ACC112 (cell line): ENCODE data around the gene IFNL3.
"Not testable (repeated sequence)": the region's sequence is repeated elsewhere in the genome, so short reads cannot be mapped to it uniquely, and the experiment has no call there.

Source experiments
- H2AFZ ChIP-seq: fragments of 200-600 bp; sonication (generic); one replicate; pipeline ENCODE4 v1.6.0; 2017; ENCODE audit warnings: antibody characterized with exemption, low read length; ENCODE audit not compliant: unreplicated experiment
- H3K27ac ChIP-seq: fragments of 200-600 bp; sonication (generic); 2 replicates; pipeline ENCODE4 v1.5.1; 2014; ENCODE audit warnings: low read depth, mild to moderate bottlenecking, antibody characterized with exemption, low read length, moderate library complexity
- H3K27me3 ChIP-seq: fragments of 200-600 bp; sonication (generic); 2 replicates; pipeline ENCODE4 v1.6.1; 2014; ENCODE audit warnings: mild to moderate bottlenecking, antibody characterized with exemption, low read length, moderate library complexity, mixed read lengths; ENCODE audit not compliant: insufficient read depth
- H3K36me3 ChIP-seq: fragments of 200-600 bp; sonication (generic); 2 replicates; pipeline ENCODE4 v1.6.1; 2016; ENCODE audit warnings: mild to moderate bottlenecking, antibody characterized with exemption, low read length, moderate library complexity, mixed read lengths; ENCODE audit not compliant: insufficient read depth
- H3K4me1 ChIP-seq: fragments of 200-600 bp; sonication (generic); one replicate; pipeline ENCODE4 v1.6.1; 2016; ENCODE audit warnings: low read length, mixed read lengths; ENCODE audit not compliant: insufficient read depth, unreplicated experiment, control insufficient read depth
- H3K4me3 ChIP-seq: fragments of 200-600 bp; sonication (generic); 2 replicates; pipeline ENCODE4 v1.5.1; 2014; ENCODE audit warnings: mild to moderate bottlenecking, low read depth, low read length
- H3K79me2 ChIP-seq: fragments of 200-600 bp; sonication (generic); one replicate; pipeline ENCODE4 v1.6.0; 2016; ENCODE audit warnings: low read length; ENCODE audit not compliant: control insufficient read depth, unreplicated experiment, insufficient read depth

The IFNL3 gene

DNA sequence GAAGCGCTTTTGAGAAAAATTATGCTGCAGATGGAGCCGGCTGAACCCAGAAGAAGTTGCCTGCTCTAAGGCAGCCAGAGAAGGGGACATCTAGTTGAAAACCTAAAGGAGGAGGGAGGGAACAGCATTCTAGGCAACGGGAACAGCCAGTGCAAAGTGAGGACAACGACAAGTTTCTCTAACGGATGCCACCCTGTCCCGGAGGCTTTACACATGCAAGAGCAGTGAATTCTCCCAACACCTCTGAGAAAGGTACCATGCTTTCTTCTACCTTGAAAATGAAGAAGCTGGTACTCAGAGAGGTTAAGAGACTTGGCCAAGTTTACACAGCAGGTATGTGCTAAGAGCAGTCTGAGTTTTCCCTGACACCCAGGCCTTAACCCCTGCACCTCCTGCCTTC lies 5.9 kb downstream of the IFNL3 start:
- H3K36me3 ChIP-seq, result no peaks in the 10 kb centered on the region
- H3K27ac ChIP-seq, result no peak overlapping the region
- no peaks in the 10 kb centered on the region for H3K79me2 ChIP-seq
- no peak overlapping the region for H3K4me3 ChIP-seq
- no peaks in the 10 kb centered on the region for H3K27me3 ChIP-seq
- H2AFZ ChIP-seq, result no peak overlapping the region
- H3K4me1 ChIP-seq, result no peaks in the 10 kb centered on the region

DNA sequence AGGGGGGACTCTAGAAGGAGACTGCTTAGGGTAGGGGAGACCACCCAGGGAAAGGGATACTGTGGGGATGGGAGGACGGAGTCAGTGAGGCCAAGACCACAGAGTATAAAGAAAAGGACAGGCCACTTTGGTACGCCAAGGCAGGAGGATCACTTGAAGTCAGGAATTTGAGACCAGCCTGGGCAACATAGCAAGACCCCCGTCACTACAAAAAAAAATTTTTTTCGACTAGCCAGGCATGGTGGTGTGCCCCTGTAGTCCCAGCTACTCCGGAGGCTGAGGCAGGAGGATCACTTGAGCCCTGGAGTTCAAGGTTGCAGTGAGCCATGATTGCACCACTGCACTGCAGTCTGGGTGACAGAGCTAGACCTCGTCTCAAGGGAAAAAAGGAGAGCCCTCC lies 6.6 kb downstream of the IFNL3 start:
- H2AFZ ChIP-seq, result no peak overlapping the region
- no peak overlapping the region for H3K4me3 ChIP-seq

DNA sequence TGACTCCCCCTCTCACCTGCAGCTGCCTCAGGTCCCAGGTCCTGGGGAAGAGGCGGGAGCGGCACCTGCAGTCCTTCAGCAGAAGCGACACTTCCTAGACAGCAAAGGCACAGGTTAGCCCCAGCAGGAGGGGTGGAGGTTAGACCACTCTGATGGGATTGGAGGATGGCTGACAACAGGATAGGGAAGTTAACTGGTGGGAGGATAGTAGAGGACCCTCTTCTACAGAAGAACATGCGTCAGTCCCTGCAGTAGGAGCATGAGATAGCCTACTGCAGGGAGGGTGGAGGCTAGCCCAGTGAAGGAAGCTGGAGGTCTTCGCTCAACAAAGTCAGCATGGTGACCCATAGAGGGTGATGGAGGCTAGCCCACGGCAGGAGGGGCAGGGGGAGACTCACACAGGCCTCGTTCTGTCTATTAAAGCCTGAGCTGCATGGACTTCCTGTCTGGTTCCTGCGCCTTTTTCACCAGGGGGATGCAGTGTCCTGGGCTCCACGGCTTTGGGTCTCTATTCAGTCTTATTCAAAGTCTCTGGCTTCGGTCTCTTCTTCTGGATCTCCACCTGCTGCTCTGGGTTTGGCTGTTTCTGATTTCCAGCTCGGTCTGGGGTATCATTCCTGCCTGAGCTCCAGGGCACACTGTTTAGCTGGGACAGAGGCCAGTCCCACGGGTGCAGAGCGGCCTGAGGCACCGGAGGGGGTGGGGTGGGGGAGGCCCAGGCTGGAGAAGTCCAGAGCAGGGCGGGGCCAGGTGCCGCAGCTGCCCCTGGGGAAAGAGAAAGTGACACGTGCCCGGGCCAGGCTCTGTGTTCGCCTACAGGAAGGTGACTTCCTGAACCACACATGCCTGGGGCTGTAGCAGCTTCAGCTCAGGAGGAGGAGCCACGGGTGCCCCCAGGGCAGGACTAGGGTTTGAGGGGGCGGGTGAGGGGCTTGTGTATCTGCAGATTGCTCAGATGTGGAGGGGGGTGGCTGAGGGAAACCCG lies 7.3 kb downstream of the IFNL3 start:
- no peaks in the 10 kb centered on the region for H3K4me1 ChIP-seq
- peaks cover 8% of the 10 kb centered on the region; the same call in 1 of the 2 replicates for H3K27me3 ChIP-seq
- no peak overlapping the region; the same call in 1 of the 2 replicates for H3K4me3 ChIP-seq
- no peak overlapping the region for H2AFZ ChIP-seq
- H3K27ac ChIP-seq, result no peak overlapping the region
- no peaks in the 10 kb centered on the region for H3K79me2 ChIP-seq
- H3K36me3 ChIP-seq, result no peaks in the 10 kb centered on the region

More for the DNA sequence above, 6.6 kb downstream of the IFNL3 start:
- no peaks in the 10 kb centered on the region for H3K4me1 ChIP-seq
- H3K27me3 ChIP-seq, result peaks cover 6% of the 10 kb centered on the region; the same call in 1 of the 2 replicates
- no peaks in the 10 kb centered on the region for H3K36me3 ChIP-seq
- no peak overlapping the region for H3K27ac ChIP-seq
- H3K79me2 ChIP-seq, result no peaks in the 10 kb centered on the region

DNA sequence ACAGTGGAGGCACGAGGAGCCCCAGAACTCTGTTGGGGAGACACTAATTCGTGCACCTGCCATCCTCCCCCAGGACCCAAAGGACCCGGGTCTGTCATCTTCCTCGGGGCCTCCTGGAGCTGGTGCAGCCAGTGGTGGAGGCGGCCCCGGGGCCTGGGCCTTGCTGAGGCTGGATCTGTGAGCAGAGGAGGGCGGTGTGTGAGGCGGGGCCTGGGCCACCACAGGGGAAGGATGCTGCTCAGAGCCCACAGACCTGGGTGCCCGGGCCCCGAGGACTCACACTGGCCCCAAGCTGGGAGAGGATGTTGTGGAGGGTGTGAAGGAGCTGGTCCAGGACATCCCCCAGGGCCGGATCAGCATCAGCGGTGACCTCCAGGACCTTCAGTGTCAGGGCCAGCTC lies 8.3 kb downstream of the IFNL3 start:
- Histone ChIP-seq H3K27ac (no peak overlapping the region), H3K4me3 (no peak overlapping the region), H3K36me3 (no peaks in the 10 kb centered on the region), H3K27me3 (peaks cover 8% of the 10 kb centered on the region; the same call in 1 of the 2 replicates), H3K79me2 (no peaks in the 10 kb centered on the region), H2AFZ (no peak overlapping the region), H3K4me1 (no peaks in the 10 kb centered on the region)

DNA sequence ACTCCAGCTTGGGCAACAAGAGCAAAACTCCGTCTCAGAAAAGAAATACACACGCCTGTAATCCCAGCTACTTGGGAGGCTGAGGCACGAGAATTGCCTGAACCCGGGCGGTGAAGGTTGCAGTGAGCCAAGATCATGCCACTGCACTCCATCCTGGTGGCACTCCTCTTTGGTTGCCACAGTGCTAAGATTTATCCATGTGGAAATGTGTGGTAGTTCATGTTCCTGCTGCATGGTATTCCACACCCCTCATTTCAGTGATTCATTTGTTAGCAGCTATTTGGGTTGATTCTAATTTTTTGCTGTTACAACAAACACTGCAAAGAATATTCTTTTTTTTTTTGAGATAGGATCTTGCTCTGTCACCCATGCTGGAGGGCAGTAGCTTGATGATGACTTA lies 12.1 kb downstream of the IFNL3 start:
- no peak overlapping the region for H2AFZ ChIP-seq
- H3K36me3 ChIP-seq, result no peaks in the 10 kb centered on the region
- H3K27me3 ChIP-seq, result peaks cover 8% of the 10 kb centered on the region; the same call in 1 of the 2 replicates
- no peak overlapping the region for H3K27ac ChIP-seq
- H3K79me2 ChIP-seq, result no peaks in the 10 kb centered on the region
- no peak overlapping the region for H3K4me3 ChIP-seq
- no peaks in the 10 kb centered on the region for H3K4me1 ChIP-seq

DNA sequence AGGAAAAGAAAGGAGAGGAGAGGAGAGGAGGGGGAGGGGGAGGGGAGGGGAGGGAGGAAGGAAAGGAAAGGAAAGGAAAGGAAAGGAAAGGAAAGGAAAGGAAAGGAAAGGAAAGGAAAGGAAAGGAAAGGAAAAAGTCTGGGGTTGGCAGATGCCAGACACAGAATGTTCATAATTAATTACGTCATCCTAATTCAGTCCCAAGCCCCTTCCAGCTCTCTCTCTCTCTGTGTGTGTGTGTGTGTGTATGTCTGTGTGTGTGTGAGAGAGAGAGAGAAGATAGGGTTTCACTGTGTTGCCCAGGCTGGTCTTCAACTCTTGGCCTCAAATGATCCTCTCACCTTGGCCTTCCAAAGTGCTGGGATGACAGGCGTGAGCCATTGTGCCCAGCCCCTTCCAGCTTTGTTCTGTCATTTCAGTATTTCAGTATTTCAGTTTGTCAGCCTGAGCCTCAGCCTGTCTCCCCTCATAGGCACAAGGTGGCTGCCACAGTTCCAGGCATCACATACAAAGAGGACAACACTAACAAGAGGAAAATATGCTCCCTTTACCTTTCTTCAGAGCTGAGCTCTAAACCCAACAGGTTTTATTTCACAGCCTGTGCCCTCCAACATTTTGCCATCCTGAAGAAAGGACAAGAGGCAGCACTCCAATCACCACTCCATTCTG lies 14.6 kb downstream of the IFNL3 start:
- peaks cover 13% of the 10 kb centered on the region; the same call in 1 of the 2 replicates for H3K27me3 ChIP-seq

DNA sequence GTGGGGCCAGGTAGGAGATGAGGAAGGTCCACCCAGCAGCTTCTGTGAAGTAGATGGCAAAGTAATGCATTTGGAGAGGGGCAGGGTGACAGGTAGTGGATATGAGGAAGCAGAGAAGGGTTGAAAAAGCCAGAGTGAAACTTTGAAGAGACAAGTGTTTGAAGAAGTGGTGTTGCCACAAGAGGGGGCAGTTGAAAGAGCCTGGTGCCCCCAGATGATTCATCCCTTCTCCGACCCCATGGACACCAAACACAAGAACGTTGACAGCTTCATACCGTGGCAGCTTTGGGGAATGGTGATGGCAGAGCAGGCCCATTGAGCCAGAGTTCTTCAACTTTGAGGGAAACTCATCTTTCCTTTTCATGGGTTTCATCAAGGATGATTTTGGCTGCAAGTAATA lies 19.9 kb downstream of the IFNL3 start:
- H3K4me3 ChIP-seq, result no peak overlapping the region
- no peak overlapping the region for H3K27ac ChIP-seq
- H3K4me1 ChIP-seq, result no peaks in the 10 kb centered on the region
- H3K36me3 ChIP-seq, result no peaks in the 10 kb centered on the region
- no peak overlapping the region for H2AFZ ChIP-seq
- H3K27me3 ChIP-seq, result peaks cover 14% of the 10 kb centered on the region
- no peaks in the 10 kb centered on the region for H3K79me2 ChIP-seq

More for the DNA sequence above, 14.6 kb downstream of the IFNL3 start:
- H3K27ac ChIP-seq, result no peak overlapping the region
- H3K79me2 ChIP-seq, result no peaks in the 10 kb centered on the region
- no peaks in the 10 kb centered on the region for H3K36me3 ChIP-seq
- no peak overlapping the region for H3K4me3 ChIP-seq
- H2AFZ ChIP-seq, result no peak overlapping the region
- H3K4me1 ChIP-seq, result no peaks in the 10 kb centered on the region

DNA sequence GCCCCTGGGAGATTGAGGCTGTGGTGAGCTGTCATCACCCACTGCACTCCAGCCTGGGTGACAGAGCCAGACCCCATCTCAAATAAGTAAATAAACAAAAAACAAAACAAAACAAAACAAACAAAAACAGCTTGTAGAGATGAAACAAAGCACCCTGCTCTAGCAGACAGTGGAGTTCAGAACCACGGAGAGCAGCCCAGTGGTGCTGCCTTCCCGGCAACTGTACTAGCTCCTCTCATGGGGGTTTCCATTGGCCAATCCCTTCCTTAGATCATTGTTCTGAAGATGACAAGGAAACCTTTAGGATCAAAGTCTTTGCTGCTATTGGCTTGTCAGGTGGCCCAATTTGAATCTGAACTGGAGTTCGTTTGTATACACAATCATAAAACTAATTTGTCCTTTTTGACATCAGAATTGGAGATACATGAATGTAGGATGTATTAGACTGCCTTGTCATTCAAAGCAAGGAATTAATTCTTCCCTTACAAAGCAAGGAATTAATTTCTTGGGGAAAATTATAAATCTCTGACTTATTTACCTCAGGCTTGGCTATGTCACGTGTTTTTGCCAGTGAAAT lies 21.0 kb downstream of the IFNL3 start:
- H2AFZ ChIP-seq, result no peak overlapping the region
- no peaks in the 10 kb centered on the region for H3K79me2 ChIP-seq
- peaks cover 14% of the 10 kb centered on the region for H3K27me3 ChIP-seq
- H3K4me3 ChIP-seq, result no peak overlapping the region
- no peaks in the 10 kb centered on the region for H3K4me1 ChIP-seq
- no peaks in the 10 kb centered on the region for H3K36me3 ChIP-seq
- no peak overlapping the region for H3K27ac ChIP-seq

DNA sequence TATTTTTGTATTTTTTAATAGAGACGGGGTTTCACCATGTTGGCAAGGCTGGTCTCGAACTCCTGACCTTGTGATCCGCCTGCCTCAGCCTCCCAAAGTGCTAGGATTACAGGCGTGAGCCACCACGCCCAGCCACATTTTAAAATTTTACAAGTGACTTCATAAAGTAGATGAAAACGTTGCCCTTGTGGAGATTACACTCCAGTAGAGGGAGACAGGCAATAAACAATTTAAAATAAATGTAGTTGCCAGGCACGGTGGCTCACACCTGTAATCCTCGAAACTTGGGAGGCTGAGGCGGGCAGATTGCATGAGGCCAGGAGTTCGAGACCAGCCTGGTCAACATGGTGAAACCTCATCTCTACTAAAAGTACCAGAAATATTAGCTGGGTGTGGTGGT lies 25.7 kb downstream of the IFNL3 start:
- H3K4me3 ChIP-seq, H3K27ac ChIP-seq, H3K4me1 ChIP-seq, H2AFZ ChIP-seq, H3K79me2 ChIP-seq, H3K36me3 ChIP-seq: not testable (repeated sequence)
- peaks cover 12% of the 10 kb centered on the region for H3K27me3 ChIP-seq

DNA sequence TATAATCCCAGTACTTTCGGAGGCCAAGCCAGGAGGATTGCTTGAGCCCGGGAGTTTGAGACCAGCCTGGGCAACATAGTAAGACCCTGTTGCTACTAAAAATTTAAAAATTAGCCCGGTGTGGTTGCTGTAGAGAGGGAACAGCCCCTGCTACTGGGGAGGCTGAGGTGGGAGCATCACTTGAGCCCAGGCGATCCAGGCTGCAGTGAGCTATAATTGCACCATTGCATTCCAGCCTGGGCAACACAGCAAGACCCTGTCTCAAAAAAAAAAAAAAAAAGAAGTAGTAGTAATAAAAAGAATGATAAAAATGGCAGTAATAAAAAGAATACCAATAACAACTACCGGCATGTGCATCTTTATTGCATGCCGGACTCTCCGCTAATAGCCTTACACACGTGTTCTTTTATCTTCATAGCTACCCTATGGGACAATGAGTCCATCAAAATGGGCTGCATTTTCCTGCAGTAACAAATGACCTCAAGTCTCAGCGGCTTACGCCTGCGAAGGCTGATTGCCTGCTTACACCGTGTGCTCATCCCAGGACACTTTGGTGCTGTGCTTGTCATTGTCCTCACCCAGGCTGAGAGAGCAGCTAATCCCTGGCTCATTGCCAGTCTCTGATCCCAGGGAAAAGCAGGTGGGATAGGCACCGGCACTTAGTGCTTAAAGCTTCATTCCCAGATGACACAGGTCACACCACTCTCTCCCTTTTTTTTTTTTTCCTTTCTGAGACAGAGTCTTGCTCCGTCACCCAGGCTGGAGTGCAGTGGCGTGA lies 26.4 kb downstream of the IFNL3 start:
- no peaks in the 10 kb centered on the region for H3K79me2 ChIP-seq
- H3K4me3 ChIP-seq, result no peak overlapping the region
- peaks cover 7% of the 10 kb centered on the region; the same call in 1 of the 2 replicates for H3K27me3 ChIP-seq
- no peak overlapping the region for H3K27ac ChIP-seq
- H3K36me3 ChIP-seq, result no peaks in the 10 kb centered on the region
- H3K4me1 ChIP-seq, result no peaks in the 10 kb centered on the region
- H2AFZ ChIP-seq, result no peak overlapping the region
